HEK293 (cell line): ENCODE data around the gene ENAH.

Experiments
- KLF1 ChIP-seq: fragments of 450-650 bp; formaldehyde crosslinking; IDR thresholded peaks from 2 replicates; pipeline ENCODE4 v1.5.1; 2016; ENCODE audit warnings: missing biosample characterization, missing genetic modification characterization
- REST ChIP-seq: fragments of 450-650 bp; formaldehyde crosslinking; IDR thresholded peaks from 2 replicates; pipeline ENCODE4 v1.5.1; 2016; ENCODE audit warnings: missing biosample characterization, missing genetic modification characterization
- SCRT2 ChIP-seq: fragments of 450-650 bp; formaldehyde crosslinking; IDR thresholded peaks from 2 replicates; pipeline ENCODE4 v1.5.1; 2016; ENCODE audit warnings: missing biosample characterization, missing genetic modification characterization
- TCF7L2 ChIP-seq: IDR thresholded peaks from 2 replicates; pipeline ENCODE4 v1.6.1; 2011; ENCODE audit warnings: low read depth, mild to moderate bottlenecking, inconsistent platforms, low read length, moderate library complexity, borderline replicate concordance
- ZFP37 ChIP-seq: fragments of 450-650 bp; formaldehyde crosslinking; IDR thresholded peaks from 2 replicates; pipeline ENCODE4 v1.5.1; 2016; ENCODE audit warnings: missing biosample characterization, missing genetic modification characterization
- ZNF140 ChIP-seq: fragments of 450-650 bp; formaldehyde crosslinking; IDR thresholded peaks from 2 replicates; pipeline ENCODE4 v1.5.1; 2016; ENCODE audit warnings: missing biosample characterization, missing genetic modification characterization
- ZNF221 ChIP-seq: fragments of 450-650 bp; formaldehyde crosslinking; IDR thresholded peaks from 2 replicates; pipeline ENCODE4 v1.5.1; 2017; ENCODE audit warnings: missing biosample characterization, missing genetic modification characterization, borderline replicate concordance
- ZNF223 ChIP-seq: fragments of 450-650 bp; formaldehyde crosslinking; IDR thresholded peaks from 2 replicates; pipeline ENCODE4 v1.5.1; 2016; ENCODE audit warnings: missing biosample characterization, missing genetic modification characterization
- ZNF398 ChIP-seq: fragments of 450-650 bp; formaldehyde crosslinking; IDR thresholded peaks from 2 replicates; pipeline ENCODE4 v1.5.1; 2017; ENCODE audit warnings: missing biosample characterization, missing genetic modification characterization
- ZNF677 ChIP-seq: fragments of 450-650 bp; IDR thresholded peaks from 2 replicates; pipeline ENCODE4 v1.5.0; 2018; ENCODE audit warnings: missing biosample characterization, mild to moderate bottlenecking, missing genetic modification characterization, moderate library complexity
- ZNF776 ChIP-seq: fragments of 450-650 bp; formaldehyde crosslinking; IDR thresholded peaks from 2 replicates; pipeline ENCODE4 v1.5.0; 2017; ENCODE audit warnings: missing biosample characterization, missing genetic modification characterization, borderline replicate concordance
- TF ChIP-seq, protein P1 (sequence below): fragments of 450-650 bp; formaldehyde crosslinking; IDR thresholded peaks from 2 replicates; pipeline ENCODE4 v1.5.1; 2016; ENCODE audit warnings: missing biosample characterization, missing genetic modification characterization
- TF ChIP-seq, protein P2 (sequence below): fragments of 450-650 bp; formaldehyde crosslinking; IDR thresholded peaks from 2 replicates; pipeline ENCODE4 v1.5.1; 2016; ENCODE audit warnings: missing biosample characterization, missing genetic modification characterization
- TF ChIP-seq, protein P3 (sequence below): fragments of 450-650 bp; formaldehyde crosslinking; IDR thresholded peaks from 2 replicates; pipeline ENCODE4 v1.5.1; 2016; ENCODE audit warnings: missing biosample characterization, missing genetic modification characterization

- TF ChIP-seq, protein P1, sequence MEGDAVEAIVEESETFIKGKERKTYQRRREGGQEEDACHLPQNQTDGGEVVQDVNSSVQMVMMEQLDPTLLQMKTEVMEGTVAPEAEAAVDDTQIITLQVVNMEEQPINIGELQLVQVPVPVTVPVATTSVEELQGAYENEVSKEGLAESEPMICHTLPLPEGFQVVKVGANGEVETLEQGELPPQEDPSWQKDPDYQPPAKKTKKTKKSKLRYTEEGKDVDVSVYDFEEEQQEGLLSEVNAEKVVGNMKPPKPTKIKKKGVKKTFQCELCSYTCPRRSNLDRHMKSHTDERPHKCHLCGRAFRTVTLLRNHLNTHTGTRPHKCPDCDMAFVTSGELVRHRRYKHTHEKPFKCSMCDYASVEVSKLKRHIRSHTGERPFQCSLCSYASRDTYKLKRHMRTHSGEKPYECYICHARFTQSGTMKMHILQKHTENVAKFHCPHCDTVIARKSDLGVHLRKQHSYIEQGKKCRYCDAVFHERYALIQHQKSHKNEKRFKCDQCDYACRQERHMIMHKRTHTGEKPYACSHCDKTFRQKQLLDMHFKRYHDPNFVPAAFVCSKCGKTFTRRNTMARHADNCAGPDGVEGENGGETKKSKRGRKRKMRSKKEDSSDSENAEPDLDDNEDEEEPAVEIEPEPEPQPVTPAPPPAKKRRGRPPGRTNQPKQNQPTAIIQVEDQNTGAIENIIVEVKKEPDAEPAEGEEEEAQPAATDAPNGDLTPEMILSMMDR (tag by site-specific recombination) = no peak
- TF ChIP-seq ZNF223 (tag by site-specific recombination) = no peak
- TF ChIP-seq KLF1 = no peak
- TF ChIP-seq ZNF677 (tag by site-specific recombination) = no peak
- TF ChIP-seq REST = no peak
- no peak for TF ChIP-seq SCRT2 (tag by site-specific recombination)
- TF ChIP-seq ZFP37 (tag by site-specific recombination) = no peak
- TF ChIP-seq ZNF776 (tag by site-specific recombination) = no peak
- TF ChIP-seq ZNF221 (tag by site-specific recombination) = no peak
- TF ChIP-seq, protein P2, sequence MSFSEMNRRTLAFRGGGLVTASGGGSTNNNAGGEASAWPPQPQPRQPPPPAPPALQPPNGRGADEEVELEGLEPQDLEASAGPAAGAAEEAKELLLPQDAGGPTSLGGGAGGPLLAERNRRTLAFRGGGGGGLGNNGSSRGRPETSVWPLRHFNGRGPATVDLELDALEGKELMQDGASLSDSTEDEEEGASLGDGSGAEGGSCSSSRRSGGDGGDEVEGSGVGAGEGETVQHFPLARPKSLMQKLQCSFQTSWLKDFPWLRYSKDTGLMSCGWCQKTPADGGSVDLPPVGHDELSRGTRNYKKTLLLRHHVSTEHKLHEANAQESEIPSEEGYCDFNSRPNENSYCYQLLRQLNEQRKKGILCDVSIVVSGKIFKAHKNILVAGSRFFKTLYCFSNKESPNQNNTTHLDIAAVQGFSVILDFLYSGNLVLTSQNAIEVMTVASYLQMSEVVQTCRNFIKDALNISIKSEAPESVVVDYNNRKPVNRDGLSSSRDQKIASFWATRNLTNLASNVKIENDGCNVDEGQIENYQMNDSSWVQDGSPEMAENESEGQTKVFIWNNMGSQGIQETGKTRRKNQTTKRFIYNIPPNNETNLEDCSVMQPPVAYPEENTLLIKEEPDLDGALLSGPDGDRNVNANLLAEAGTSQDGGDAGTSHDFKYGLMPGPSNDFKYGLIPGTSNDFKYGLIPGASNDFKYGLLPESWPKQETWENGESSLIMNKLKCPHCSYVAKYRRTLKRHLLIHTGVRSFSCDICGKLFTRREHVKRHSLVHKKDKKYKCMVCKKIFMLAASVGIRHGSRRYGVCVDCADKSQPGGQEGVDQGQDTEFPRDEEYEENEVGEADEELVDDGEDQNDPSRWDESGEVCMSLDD = no peak
- no peak for TF ChIP-seq ZNF140
- TF ChIP-seq, protein P3, sequence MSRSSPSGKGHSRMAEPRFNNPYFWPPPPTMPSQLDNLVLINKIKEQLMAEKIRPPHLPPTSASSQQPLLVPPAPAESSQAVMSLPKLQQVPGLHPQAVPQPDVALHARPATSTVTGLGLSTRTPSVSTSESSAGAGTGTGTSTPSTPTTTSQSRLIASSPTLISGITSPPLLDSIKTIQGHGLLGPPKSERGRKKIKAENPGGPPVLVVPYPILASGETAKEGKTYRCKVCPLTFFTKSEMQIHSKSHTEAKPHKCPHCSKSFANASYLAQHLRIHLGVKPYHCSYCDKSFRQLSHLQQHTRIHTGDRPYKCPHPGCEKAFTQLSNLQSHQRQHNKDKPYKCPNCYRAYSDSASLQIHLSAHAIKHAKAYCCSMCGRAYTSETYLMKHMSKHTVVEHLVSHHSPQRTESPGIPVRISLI (tag by site-specific recombination) = no peak
- TF ChIP-seq ZNF398 (tag by site-specific recombination) = no peak
- no peak for TF ChIP-seq TCF7L2
These were observed 57.5 kb downstream of the ENAH start for GRCh38 chr1:225595452-225595851.
